T-cell (primary cell): Measurements from ENCODE around the gene HTR3B. TPM values are rescaled to one million over a fixed set of nuclear protein-coding genes. Genes with fewer than 3 reads are reported as not detected.

Source experiments
- ATAC-seq, 4 experiments: fragments of 200-7000 bp in 3 of 4; fragments of 150-1000 bp in 1 of 4; cut with Tn5 transposase; replicated peaks in 1 of 4; 1 replicate in 3 of 4; 2 replicates in 1 of 4; pipeline ENCODE4 v1.10.0; 2021; ENCODE audit warnings: moderate library complexity in 3 of 4, mild to moderate bottlenecking in 2 of 4, moderate number of reproducible peaks in 1 of 4
- CTCF ChIA-PET, 2 donors: fragments of 300-600 bp; sonication (Branson Sonifier 250); formaldehyde crosslinking; loops; one replicate each; lab custom pipeline; 2022; ENCODE audit warnings: antibody characterized with exemption in 2 of 2; lab: Charles Lee
- POLR2A ChIA-PET, 2 donors: fragments of 300-600 bp; sonication (Branson Sonifier 250); formaldehyde crosslinking; loops; one replicate each; lab custom pipeline; 2022; ENCODE audit warnings: antibody characterized with exemption in 2 of 2; lab: Charles Lee
- DNase-seq, 35 experiments: peaks; one replicate each; pipeline versions ENCODE4 v3.0.0 to v3.0.0-alpha.2; 2013 to 2023
- H3K27ac ChIP-seq: one replicate; pipeline ENCODE4 v1.5.1; 2013; ENCODE audit warnings: low read length
- H3K27me3 ChIP-seq, 2 experiments: replicated peaks in 1 of 2; 1 replicate in 1 of 2; 2 replicates in 1 of 2; pipeline versions ENCODE4 v1.6.1 to v1.7.0; 2013; ENCODE audit warnings: low read length in 1 of 2, mixed read lengths in 1 of 2; ENCODE audit not compliant: control insufficient read depth in 2 of 2, insufficient read depth in 2 of 2; ENCODE audit errors: extremely low read depth in 1 of 2
- H3K36me3 ChIP-seq, 2 donors: 1 replicate in 1 of 2; 2 replicates in 1 of 2; pipeline versions ENCODE4 v1.6.1 to v1.7.0; 2013; ENCODE audit warnings: low read length in 1 of 2; ENCODE audit not compliant: control insufficient read depth in 2 of 2, insufficient read depth in 1 of 2; ENCODE audit errors: extremely low read depth in 1 of 2
- H3K4me1 ChIP-seq, 2 experiments: 1 replicate in 1 of 2; 2 replicates in 1 of 2; pipeline versions ENCODE4 v1.6.1 to v1.7.0; 2013; ENCODE audit warnings: low read length in 2 of 2, mixed read lengths in 1 of 2; ENCODE audit not compliant: insufficient read depth in 2 of 2, control insufficient read depth in 1 of 2; ENCODE audit errors: extremely low read depth in 1 of 2
- H3K4me3 ChIP-seq, 2 donors: 1 replicate in 1 of 2; 2 replicates in 1 of 2; pipeline versions ENCODE4 v1.5.1 to v1.7.0; 2013; ENCODE audit warnings: mild to moderate bottlenecking in 2 of 2, low read length in 1 of 2, moderate library complexity in 1 of 2; ENCODE audit not compliant: control insufficient read depth in 1 of 2; ENCODE audit errors: extremely low read depth in 1 of 2
- H3K9me3 ChIP-seq: 2 replicates; pipeline ENCODE4 v1.7.0; 2013
- H3K27ac Mint-ChIP-seq, 2 donors: one replicate each; pipeline ENCODE4 v1.8.0; 2020 to 2021; ENCODE audit warnings: mild to moderate bottlenecking in 2 of 2, mixed read lengths in 2 of 2
- H3K27me3 Mint-ChIP-seq, 2 donors: one replicate each; pipeline ENCODE4 v1.8.0; 2021 to 2022; ENCODE audit warnings: mixed read lengths in 2 of 2
- H3K36me3 Mint-ChIP-seq: one replicate; pipeline ENCODE4 v1.8.0; 2021; ENCODE audit warnings: mixed read lengths
- H3K4me1 Mint-ChIP-seq, 3 donors: one replicate each; pipeline ENCODE4 v1.8.0; 2020 to 2022; ENCODE audit warnings: mixed read lengths in 3 of 3, mild to moderate bottlenecking in 1 of 3
- H3K4me3 Mint-ChIP-seq, 3 donors: one replicate each; pipeline ENCODE4 v1.8.0; 2020 to 2022; ENCODE audit warnings: mild to moderate bottlenecking in 3 of 3, mixed read lengths in 3 of 3, moderate library complexity in 3 of 3
- H3K9me3 Mint-ChIP-seq, 3 donors: one replicate each; pipeline ENCODE4 v1.8.0; 2020 to 2022; ENCODE audit warnings: mixed read lengths in 3 of 3
- WGBS: methylation state at CpG from one replicate; pipeline ENCODE4 v1.1.5; 2013; ENCODE audit warnings: missing lambda C conversion rate; ENCODE audit not compliant: insufficient coverage; 5-methylcytosine and 5-hydroxymethylcytosine counted together
- total RNA-seq, 35 experiments: library from RNA in 6 of 35; stranded (reverse) in 6 of 35; fragments of 120-200 nt in 1 of 35; gene quantifications; one replicate each; pipeline versions ENCODE4 v1.2.1 to v1.2.4 and lab custom pipeline; 2013 to 2026

The HTR3B gene
- total RNA-seq, 5 donors from 2014 or later (not counting 1 experiment from before 2014, with no cell fraction given), result not detected

DNA sequence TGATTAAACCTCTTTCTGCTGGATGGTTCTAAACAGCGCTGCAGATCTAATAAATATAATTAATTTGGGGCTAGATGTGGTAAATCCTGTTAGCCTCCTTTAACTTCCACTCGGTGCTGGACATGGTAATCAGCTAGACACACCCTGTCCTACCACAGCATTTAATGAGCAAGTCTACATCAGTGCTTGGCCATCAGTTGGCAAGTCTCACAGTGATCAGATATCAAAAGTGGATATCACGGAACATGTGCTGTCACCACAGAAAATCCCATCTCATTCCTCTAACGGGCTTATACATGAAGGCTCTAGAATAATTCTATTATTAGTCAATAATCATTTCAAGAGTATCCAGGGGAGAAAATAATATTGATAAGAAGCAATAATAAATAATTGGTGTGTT, 23.6 kb upstream of the HTR3B start:
- no peaks in the 10 kb centered on the region for H3K9me3 Mint-ChIP-seq
- no peak overlapping the region for H3K4me3 Mint-ChIP-seq
- CTCF ChIA-PET, result interaction anchor here in 1 of 2 donors (0.7 kb wide), 1 partner anchor 469 kb away, joined by 3 read pairs; no protein-coding TSS in a partner anchor
- no peak overlapping the region for H3K27ac Mint-ChIP-seq
- POLR2A ChIA-PET, result no interaction called here
- no peaks in the 10 kb centered on the region for H3K27me3 Mint-ChIP-seq
- Histone ChIP-seq H3K27me3 (no peaks in the 10 kb centered on the region), H3K9me3 (no peaks in the 10 kb centered on the region), H3K36me3 (no peaks in the 10 kb centered on the region), H3K27ac (no peak overlapping the region), H3K4me3 (no peak overlapping the region), H3K4me1 (peaks cover 0 to 8% of the 10 kb centered on the region in 2 experiments)
- H3K36me3 Mint-ChIP-seq, result no peaks in the 10 kb centered on the region
- H3K4me1 Mint-ChIP-seq, result peaks cover 7 to 15% (median 15%) of the 10 kb centered on the region in 3 donors
- ATAC-seq (no peak), DNase-seq (no peak)
- WGBS, result 100% methylated on average over 1 of the region's 4 CpGs

DNA sequence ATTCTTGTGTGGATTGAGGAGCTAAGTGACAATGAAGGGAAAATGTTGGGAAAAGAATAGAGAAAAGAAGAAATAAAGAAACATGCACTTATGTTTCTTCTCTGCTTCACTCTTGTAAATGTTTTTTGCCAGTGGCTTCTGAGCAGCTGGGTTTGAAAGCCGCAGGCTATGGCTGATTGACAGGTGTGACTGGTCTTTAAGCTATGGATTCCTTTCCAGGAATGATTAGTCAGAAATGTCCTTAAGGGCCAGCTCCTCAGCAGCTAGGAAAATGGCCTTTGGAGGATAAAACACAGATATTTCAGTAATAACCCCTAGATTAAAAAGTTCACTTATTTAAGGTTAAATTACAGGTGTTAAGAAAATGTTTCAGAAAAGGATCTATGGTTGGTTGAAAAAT, 22.7 kb upstream of the HTR3B start:
- Mint-ChIP-seq H3K4me1 (peaks cover 6 to 9% (median 9%) of the 10 kb centered on the region in 3 donors), H3K36me3 (no peaks in the 10 kb centered on the region), H3K9me3 (no peaks in the 10 kb centered on the region), H3K27me3 (no peaks in the 10 kb centered on the region), H3K4me3 (no peak overlapping the region), H3K27ac (no peak overlapping the region)
- Histone ChIP-seq H3K9me3 (no peaks in the 10 kb centered on the region), H3K36me3 (no peaks in the 10 kb centered on the region), H3K4me1 (peaks cover 0 to 5% of the 10 kb centered on the region in 2 experiments), H3K4me3 (no peak overlapping the region), H3K27me3 (no peaks in the 10 kb centered on the region), H3K27ac (no peak overlapping the region)
- POLR2A ChIA-PET, result interaction anchor here in 1 of 2 donors (0.6 kb wide), 1 partner anchor 374 kb away, joined by 3 read pairs; no protein-coding TSS in a partner anchor
- CTCF ChIA-PET, result interaction anchor here (0.7 to 1.2 kb wide), 2 partner anchors 16 to 468 kb away, joined by 3 read pairs; no protein-coding TSS in a partner anchor
- ATAC-seq, result no peak
- WGBS, result no CpG with 5 or more reads among the region's 1 CpG
- DNase-seq, result no peak

DNA sequence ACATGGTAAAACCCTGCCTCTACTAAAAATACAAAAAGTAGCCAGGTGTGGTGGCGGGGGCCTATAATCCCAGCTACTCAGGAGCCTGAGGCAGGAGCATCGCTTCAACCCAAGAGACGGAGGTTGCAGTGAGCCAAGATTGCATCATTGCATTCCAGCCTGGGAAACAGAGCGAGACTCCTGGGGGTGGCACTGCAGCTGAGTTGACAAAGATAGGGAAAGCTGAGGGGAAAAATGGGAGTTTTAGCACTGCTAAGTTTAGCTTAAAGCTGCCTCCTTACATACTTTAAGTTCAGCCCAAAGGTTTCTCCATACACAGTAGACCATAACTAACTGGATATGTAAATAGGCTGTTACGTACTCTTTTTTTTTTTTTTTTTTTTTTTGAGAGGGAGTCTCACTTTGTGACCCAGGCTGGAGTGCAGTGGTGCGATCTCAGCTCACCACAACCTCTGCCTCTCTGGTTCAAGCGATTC, 20.2 kb upstream of the HTR3B start:
- no peak overlapping the region for H3K4me3 Mint-ChIP-seq
- ChIA-PET CTCF (interaction anchor here in 1 of 2 donors (1.4 to 1.6 kb wide), 2 partner anchors 10 to 12 kb away, joined by 8 to 9 read pairs; no protein-coding TSS in a partner anchor), POLR2A (interaction anchor here in 1 of 2 donors (0.6 kb wide), 1 partner anchor 509 kb away, joined by 4 read pairs; no protein-coding TSS in a partner anchor)
- H3K4me3 ChIP-seq, result no peak overlapping the region
- WGBS, result 100% methylated on average over 2 of the region's 7 CpGs
- no peak overlapping the region for H3K27ac ChIP-seq
- no peaks in the 10 kb centered on the region for H3K4me1 ChIP-seq
- no peak for ATAC-seq
- DNase-seq, result no peak
- H3K9me3 Mint-ChIP-seq, result no peaks in the 10 kb centered on the region
- no peaks in the 10 kb centered on the region for H3K36me3 ChIP-seq
- H3K27ac Mint-ChIP-seq, result no peak overlapping the region
- H3K27me3 ChIP-seq, result peaks cover 0 to 2% of the 10 kb centered on the region in 2 experiments
- no peaks in the 10 kb centered on the region for H3K27me3 Mint-ChIP-seq
- no peaks in the 10 kb centered on the region for H3K4me1 Mint-ChIP-seq
- H3K9me3 ChIP-seq, result no peaks in the 10 kb centered on the region
- H3K36me3 Mint-ChIP-seq, result no peaks in the 10 kb centered on the region

DNA sequence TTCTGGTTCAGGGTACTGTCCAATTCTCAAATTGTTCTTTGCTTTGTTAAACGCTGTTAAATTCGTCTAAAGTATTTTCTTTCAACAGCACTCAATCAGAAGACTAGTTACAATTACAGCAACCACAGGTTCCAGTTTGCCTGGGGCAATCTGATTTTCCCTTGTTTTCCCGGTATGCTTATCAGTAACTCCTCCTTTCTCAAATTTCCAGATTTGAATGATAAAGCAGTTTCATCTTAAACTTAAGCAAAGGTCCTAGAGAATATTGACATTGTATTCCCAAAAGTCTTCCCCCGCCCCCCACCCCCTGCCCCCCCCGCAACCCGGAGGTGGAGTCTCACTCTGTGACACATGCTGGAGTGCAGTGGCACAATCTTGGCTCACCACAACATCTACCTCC, 18.7 kb upstream of the HTR3B start:
- no peak overlapping the region for H3K27ac ChIP-seq
- Mint-ChIP-seq H3K27ac (no peak overlapping the region), H3K4me3 (no peak overlapping the region), H3K27me3 (no peaks in the 10 kb centered on the region), H3K4me1 (no peaks in the 10 kb centered on the region), H3K36me3 (no peaks in the 10 kb centered on the region), H3K9me3 (no peaks in the 10 kb centered on the region)
- no peaks in the 10 kb centered on the region for H3K36me3 ChIP-seq
- no peak for ATAC-seq
- no peaks in the 10 kb centered on the region for H3K9me3 ChIP-seq
- WGBS, result 85% methylated on average over 2 of the region's 6 CpGs
- POLR2A ChIA-PET, result no interaction called here
- CTCF ChIA-PET, result no interaction called here
- no peak for DNase-seq
- H3K4me1 ChIP-seq, result no peaks in the 10 kb centered on the region
- peaks cover 0 to 2% of the 10 kb centered on the region in 2 experiments for H3K27me3 ChIP-seq
- no peak overlapping the region for H3K4me3 ChIP-seq

DNA sequence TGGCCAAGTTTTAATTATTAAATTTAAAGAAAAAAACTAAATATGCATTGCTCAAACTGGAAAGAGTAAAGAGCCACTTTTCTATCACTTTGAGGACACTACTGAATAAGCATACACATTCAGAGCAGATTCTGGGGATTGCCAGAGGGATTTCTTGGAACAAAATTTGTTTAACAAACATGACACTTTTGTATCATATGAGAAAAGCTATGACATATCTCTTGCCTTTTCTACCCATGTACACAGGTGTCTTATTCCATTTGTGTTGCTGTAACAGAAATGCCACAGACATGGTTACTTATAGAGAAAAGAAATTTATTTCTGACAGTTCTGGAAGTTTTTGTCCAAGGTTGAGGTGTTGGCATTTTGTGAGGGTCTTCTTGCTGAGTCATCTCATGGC, 15.7 kb upstream of the HTR3B start:
- no peaks in the 10 kb centered on the region for H3K27me3 Mint-ChIP-seq
- H3K4me3 Mint-ChIP-seq, result no peak overlapping the region
- Histone ChIP-seq H3K36me3 (no peaks in the 10 kb centered on the region), H3K27ac (no peak overlapping the region), H3K9me3 (no peaks in the 10 kb centered on the region), H3K27me3 (peaks cover 0 to 2% of the 10 kb centered on the region in 2 experiments), H3K4me3 (no peak overlapping the region), H3K4me1 (no peaks in the 10 kb centered on the region)
- no peak for DNase-seq
- no peak for ATAC-seq
- ChIA-PET CTCF (interaction anchor here in 1 of 2 donors (0.6 to 1.4 kb wide), 2 partner anchors 13 to 298 kb away, joined by 4 to 5 read pairs; no protein-coding TSS in a partner anchor), POLR2A (interaction anchor here in 1 of 2 donors (0.6 kb wide), 1 partner anchor 32 kb away, joined by 3 read pairs; no protein-coding TSS in a partner anchor)
- no peaks in the 10 kb centered on the region for H3K4me1 Mint-ChIP-seq
- no peaks in the 10 kb centered on the region for H3K9me3 Mint-ChIP-seq
- H3K27ac Mint-ChIP-seq, result no peak overlapping the region
- no peaks in the 10 kb centered on the region for H3K36me3 Mint-ChIP-seq

DNA sequence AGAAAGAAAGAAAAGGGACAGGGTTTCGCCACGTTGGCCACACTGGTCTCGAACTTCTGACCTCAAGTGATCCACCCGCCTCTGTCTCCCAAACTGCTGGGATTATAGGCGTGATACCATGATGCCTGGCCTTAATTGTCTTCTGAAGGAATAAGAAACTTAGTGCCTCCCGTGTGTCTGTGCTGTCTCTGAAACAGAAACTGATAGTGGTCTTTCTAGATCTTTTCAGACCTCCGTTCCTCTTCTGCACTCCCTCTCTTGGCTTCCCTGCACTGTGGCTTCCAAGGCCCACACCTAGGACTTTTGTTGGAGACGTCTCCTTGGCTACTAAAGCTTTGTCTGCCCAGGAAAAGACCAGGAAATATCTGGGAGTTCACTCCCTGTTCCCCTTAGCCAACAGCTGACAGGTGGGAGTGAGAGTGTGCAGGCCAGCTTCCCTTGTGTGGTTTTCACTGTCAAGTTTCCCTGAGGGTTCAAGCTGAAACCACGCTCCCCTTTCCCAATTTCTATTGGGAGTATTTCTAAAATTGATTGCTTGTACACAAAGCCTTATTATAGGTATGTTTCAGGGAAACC, 10.1 kb upstream of the HTR3B start:
- Mint-ChIP-seq H3K27ac (no peak overlapping the region), H3K4me3 (no peak overlapping the region), H3K27me3 (no peaks in the 10 kb centered on the region), H3K36me3 (no peaks in the 10 kb centered on the region), H3K4me1 (peaks cover 0 to 2% (median 0%) of the 10 kb centered on the region in 3 donors), H3K9me3 (no peaks in the 10 kb centered on the region)
- H3K9me3 ChIP-seq, result no peaks in the 10 kb centered on the region
- no peaks in the 10 kb centered on the region for H3K27me3 ChIP-seq
- H3K4me3 ChIP-seq, result no peak overlapping the region
- no peaks in the 10 kb centered on the region for H3K36me3 ChIP-seq
- no peak overlapping the region for H3K27ac ChIP-seq
- ChIA-PET POLR2A (interaction anchor here in 1 of 2 donors (0.7 kb wide), 1 partner anchor 1308 kb away, joined by 5 read pairs; no protein-coding TSS in a partner anchor), CTCF (interaction anchor here (0.6 to 5.9 kb wide), 4 partner anchors 361 to 371 kb away, joined by 3 to 66 read pairs (median 36); no protein-coding TSS in a partner anchor)
- no peak for ATAC-seq
- no peaks in the 10 kb centered on the region for H3K4me1 ChIP-seq
- DNase-seq, result no peak
- WGBS, result 70% methylated on average over 7 of the region's 9 CpGs
